K562 (cell line): ENCODE measurements around the gene RARA. TPM values are rescaled to one million over a fixed set of nuclear protein-coding genes. Genes with fewer than 3 reads are reported as not detected.

Source experiments
- EP400 ChIP-seq: fragments of 450-650 bp; IDR thresholded peaks from 2 replicates; pipeline ENCODE4 v1.6.1; 2017; ENCODE audit warnings: antibody characterized with exemption, mild to moderate bottlenecking, moderate library complexity
- FUS ChIP-seq: fragments of 200-400 bp; formaldehyde crosslinking; optimal IDR thresholded peaks from 2 replicates; pipeline ENCODE3; 2017; ENCODE audit warnings: low read depth, low read length
- GTF2A2 ChIP-seq: IDR thresholded peaks from 2 replicates; pipeline ENCODE4 v1.6.1; 2016; ENCODE audit warnings: mild to moderate bottlenecking, missing genetic modification characterization, missing compliant biosample characterization
- SPI1 ChIP-seq: IDR thresholded peaks from 2 replicates; pipeline ENCODE4 v1.6.1; 2011; ENCODE audit warnings: low read depth, low read length, control low read depth, borderline replicate concordance
- polyA plus RNA-seq, 8 experiments: library from polyadenylated mRNA; depleted of rRNA in 4 of 8; stranded (reverse) in 5 of 8; unstranded in 3 of 8; fragments of >200 nt; fragmentation: Nextera tagmentation in 2 of 8; fragmentation: Illumina TruSeq in 1 of 8; extraction: Ambion mirVana in 2 of 8; extraction: Trizol in 1 of 8; gene quantifications; 2 replicates each; pipeline versions ENCODE4 v1.2.1 to v1.2.3, GENCODE V29; 2011 to 2014; ENCODE audit warnings: inconsistent platforms in 1 of 8, missing spikeins in 1 of 8
- total RNA-seq, 7 experiments: library from RNA; depleted of rRNA in 6 of 7; stranded (reverse); fragments of >200 nt in 6 of 7; fragmentation: Illumina TruSeq in 2 of 7; extraction: Trizol in 2 of 7; gene quantifications; 2 replicates each; pipeline versions ENCODE4 v1.2.1 to v1.2.3, GENCODE V29; 2011 to 2021; ENCODE audit warnings: low replicate concordance in 1 of 7
- TF ChIP-seq, protein P1 (sequence below): fragments of 250-450 bp; sonication (Bioruptor Pico); IDR thresholded peaks from 2 replicates; pipeline ENCODE4 v1.5.0; 2021; ENCODE audit warnings: mild to moderate bottlenecking, borderline replicate concordance
- TF ChIP-seq, protein P2 (sequence below): fragments of 200-600 bp; sonication (generic); IDR thresholded peaks from one replicate; pipeline ENCODE4 v1.6.1; 2012; ENCODE audit warnings: mild to moderate bottlenecking, low read depth, low read length, inconsistent platforms
- TF ChIP-seq, protein P3 (sequence below): fragments of 450-650 bp; formaldehyde crosslinking; IDR thresholded peaks from 2 replicates; pipeline ENCODE4 v1.4.0; 2020; ENCODE audit warnings: mild to moderate bottlenecking, mixed read lengths
- TF ChIP-seq, protein P4 (sequence below): fragments of 450-650 bp; IDR thresholded peaks from 2 replicates; pipeline ENCODE4 v1.6.1; 2018; ENCODE audit warnings: mild to moderate bottlenecking, low read depth; ENCODE audit not compliant: partially characterized antibody

The RARA gene
- total and polyA plus RNA-seq, 9 of the 15 experiments (the other 6 are each of a cell fraction or from before 2014, with no cell fraction given): 0.10 to 28.0 (median 7.9) TPM

DNA sequence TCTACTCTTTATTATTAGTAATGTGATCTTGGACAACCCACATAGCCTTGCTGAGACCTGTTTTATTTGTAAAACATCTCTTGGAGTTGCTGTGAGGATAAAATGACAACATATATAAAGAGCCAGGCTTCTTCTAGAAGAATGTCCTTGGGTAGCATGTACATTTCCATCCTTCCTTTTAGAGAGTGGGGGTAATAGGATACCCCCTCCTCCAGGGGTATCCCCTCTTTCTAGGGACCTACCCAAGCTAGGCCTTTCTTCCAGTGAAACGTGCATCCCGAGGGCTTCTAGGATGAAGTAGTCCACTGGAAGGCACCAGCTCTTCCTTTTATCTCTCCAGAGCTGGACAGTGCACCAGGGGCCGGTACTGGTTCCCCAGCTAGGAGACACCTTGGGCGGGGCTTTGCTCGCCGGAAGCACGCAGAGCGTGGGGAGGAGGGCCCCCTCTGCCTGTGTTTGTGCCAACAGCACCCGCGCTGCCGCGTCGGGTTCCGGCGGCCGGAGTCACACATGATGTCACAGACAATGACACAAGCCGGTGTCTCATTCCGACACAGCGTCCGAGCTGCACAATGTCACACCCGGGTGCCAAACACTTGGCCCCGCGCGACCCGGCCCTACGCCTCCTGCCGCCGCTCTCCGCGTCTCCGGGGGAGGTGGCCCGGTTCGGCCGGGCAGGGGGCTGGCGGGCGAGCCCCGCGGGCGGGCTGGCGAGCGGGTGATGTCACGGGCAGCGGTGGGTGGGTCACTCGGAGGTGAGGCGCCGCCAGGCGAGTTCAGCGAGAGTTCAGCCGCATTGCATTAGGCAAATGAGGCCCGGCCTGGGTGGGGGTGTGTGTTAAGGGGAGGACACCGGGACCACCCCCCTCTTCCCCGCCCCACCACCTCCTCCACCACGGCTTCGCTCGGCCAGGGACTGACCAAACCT is 32.2 kb downstream of the RARA start (continued):
- TF ChIP-seq, protein P1, sequence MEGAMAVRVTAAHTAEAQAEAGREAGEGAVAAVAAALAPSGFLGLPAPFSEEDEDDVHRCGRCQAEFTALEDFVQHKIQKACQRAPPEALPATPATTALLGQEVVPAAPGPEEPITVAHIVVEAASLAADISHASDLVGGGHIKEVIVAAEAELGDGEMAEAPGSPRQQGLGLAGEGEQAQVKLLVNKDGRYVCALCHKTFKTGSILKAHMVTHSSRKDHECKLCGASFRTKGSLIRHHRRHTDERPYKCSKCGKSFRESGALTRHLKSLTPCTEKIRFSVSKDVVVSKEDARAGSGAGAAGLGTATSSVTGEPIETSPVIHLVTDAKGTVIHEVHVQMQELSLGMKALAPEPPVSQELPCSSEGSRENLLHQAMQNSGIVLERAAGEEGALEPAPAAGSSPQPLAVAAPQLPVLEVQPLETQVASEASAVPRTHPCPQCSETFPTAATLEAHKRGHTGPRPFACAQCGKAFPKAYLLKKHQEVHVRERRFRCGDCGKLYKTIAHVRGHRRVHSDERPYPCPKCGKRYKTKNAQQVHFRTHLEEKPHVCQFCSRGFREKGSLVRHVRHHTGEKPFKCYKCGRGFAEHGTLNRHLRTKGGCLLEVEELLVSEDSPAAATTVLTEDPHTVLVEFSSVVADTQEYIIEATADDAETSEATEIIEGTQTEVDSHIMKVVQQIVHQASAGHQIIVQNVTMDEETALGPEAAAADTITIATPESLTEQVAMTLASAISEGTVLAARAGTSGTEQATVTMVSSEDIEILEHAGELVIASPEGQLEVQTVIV: no peak
- TF ChIP-seq, protein P2, sequence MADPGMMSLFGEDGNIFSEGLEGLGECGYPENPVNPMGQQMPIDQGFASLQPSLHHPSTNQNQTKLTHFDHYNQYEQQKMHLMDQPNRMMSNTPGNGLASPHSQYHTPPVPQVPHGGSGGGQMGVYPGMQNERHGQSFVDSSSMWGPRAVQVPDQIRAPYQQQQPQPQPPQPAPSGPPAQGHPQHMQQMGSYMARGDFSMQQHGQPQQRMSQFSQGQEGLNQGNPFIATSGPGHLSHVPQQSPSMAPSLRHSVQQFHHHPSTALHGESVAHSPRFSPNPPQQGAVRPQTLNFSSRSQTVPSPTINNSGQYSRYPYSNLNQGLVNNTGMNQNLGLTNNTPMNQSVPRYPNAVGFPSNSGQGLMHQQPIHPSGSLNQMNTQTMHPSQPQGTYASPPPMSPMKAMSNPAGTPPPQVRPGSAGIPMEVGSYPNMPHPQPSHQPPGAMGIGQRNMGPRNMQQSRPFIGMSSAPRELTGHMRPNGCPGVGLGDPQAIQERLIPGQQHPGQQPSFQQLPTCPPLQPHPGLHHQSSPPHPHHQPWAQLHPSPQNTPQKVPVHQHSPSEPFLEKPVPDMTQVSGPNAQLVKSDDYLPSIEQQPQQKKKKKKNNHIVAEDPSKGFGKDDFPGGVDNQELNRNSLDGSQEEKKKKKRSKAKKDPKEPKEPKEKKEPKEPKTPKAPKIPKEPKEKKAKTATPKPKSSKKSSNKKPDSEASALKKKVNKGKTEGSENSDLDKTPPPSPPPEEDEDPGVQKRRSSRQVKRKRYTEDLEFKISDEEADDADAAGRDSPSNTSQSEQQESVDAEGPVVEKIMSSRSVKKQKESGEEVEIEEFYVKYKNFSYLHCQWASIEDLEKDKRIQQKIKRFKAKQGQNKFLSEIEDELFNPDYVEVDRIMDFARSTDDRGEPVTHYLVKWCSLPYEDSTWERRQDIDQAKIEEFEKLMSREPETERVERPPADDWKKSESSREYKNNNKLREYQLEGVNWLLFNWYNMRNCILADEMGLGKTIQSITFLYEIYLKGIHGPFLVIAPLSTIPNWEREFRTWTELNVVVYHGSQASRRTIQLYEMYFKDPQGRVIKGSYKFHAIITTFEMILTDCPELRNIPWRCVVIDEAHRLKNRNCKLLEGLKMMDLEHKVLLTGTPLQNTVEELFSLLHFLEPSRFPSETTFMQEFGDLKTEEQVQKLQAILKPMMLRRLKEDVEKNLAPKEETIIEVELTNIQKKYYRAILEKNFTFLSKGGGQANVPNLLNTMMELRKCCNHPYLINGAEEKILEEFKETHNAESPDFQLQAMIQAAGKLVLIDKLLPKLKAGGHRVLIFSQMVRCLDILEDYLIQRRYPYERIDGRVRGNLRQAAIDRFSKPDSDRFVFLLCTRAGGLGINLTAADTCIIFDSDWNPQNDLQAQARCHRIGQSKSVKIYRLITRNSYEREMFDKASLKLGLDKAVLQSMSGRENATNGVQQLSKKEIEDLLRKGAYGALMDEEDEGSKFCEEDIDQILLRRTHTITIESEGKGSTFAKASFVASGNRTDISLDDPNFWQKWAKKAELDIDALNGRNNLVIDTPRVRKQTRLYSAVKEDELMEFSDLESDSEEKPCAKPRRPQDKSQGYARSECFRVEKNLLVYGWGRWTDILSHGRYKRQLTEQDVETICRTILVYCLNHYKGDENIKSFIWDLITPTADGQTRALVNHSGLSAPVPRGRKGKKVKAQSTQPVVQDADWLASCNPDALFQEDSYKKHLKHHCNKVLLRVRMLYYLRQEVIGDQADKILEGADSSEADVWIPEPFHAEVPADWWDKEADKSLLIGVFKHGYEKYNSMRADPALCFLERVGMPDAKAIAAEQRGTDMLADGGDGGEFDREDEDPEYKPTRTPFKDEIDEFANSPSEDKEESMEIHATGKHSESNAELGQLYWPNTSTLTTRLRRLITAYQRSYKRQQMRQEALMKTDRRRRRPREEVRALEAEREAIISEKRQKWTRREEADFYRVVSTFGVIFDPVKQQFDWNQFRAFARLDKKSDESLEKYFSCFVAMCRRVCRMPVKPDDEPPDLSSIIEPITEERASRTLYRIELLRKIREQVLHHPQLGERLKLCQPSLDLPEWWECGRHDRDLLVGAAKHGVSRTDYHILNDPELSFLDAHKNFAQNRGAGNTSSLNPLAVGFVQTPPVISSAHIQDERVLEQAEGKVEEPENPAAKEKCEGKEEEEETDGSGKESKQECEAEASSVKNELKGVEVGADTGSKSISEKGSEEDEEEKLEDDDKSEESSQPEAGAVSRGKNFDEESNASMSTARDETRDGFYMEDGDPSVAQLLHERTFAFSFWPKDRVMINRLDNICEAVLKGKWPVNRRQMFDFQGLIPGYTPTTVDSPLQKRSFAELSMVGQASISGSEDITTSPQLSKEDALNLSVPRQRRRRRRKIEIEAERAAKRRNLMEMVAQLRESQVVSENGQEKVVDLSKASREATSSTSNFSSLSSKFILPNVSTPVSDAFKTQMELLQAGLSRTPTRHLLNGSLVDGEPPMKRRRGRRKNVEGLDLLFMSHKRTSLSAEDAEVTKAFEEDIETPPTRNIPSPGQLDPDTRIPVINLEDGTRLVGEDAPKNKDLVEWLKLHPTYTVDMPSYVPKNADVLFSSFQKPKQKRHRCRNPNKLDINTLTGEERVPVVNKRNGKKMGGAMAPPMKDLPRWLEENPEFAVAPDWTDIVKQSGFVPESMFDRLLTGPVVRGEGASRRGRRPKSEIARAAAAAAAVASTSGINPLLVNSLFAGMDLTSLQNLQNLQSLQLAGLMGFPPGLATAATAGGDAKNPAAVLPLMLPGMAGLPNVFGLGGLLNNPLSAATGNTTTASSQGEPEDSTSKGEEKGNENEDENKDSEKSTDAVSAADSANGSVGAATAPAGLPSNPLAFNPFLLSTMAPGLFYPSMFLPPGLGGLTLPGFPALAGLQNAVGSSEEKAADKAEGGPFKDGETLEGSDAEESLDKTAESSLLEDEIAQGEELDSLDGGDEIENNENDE: no peak
- TF ChIP-seq EP400 (0 out of 2 replicates have a peak, but pooled peaks have one; percentile 53), GTF2A2 (no peak), SPI1 (no peak), FUS (no peak)
- TF ChIP-seq, protein P3, sequence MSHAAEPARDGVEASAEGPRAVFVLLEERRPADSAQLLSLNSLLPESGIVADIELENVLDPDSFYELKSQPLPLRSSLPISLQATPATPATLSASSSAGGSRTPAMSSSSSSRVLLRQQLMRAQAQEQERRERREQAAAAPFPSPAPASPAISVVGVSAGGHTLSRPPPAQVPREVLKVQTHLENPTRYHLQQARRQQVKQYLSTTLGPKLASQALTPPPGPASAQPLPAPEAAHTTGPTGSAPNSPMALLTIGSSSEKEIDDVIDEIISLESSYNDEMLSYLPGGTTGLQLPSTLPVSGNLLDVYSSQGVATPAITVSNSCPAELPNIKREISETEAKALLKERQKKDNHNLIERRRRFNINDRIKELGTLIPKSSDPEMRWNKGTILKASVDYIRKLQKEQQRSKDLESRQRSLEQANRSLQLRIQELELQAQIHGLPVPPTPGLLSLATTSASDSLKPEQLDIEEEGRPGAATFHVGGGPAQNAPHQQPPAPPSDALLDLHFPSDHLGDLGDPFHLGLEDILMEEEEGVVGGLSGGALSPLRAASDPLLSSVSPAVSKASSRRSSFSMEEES (CRISPR knock-in tag): no peak
- TF ChIP-seq, protein P4, sequence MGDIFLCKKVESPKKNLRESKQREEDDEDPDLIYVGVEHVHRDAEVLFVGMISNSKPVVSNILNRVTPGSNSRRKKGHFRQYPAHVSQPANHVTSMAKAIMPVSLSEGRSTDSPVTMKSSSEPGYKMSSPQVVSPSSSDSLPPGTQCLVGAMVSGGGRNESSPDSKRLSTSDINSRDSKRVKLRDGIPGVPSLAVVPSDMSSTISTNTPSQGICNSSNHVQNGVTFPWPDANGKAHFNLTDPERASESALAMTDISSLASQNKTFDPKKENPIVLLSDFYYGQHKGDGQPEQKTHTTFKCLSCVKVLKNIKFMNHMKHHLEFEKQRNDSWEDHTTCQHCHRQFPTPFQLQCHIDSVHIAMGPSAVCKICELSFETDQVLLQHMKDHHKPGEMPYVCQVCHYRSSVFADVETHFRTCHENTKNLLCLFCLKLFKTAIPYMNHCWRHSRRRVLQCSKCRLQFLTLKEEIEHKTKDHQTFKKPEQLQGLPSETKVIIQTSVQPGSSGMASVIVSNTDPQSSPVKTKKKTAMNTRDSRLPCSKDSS: no peak
